AG10803 (cell line): Measurements from ENCODE around the gene ANTXRL.
"Not testable (repeated sequence)": the region's sequence is repeated elsewhere in the genome, so short reads cannot be mapped to it uniquely, and the experiment has no call there.

Source experiments
- DNase-seq: peaks from one replicate; pipeline ENCODE4 v3.0.0; 2010; ENCODE audit warnings: low read depth
- H3K4me3 ChIP-seq: 2 replicates; pipeline ENCODE4 v1.5.1; 2011; ENCODE audit warnings: mild to moderate bottlenecking, low read length, control low read depth
- TF ChIP-seq, protein P1 (sequence below): conservative IDR thresholded peaks from 2 replicates; pipeline ENCODE4 v1.5.1; 2011; ENCODE audit warnings: mild to moderate bottlenecking, low read length, control low read depth, inconsistent platforms

The ANTXRL gene

DNA sequence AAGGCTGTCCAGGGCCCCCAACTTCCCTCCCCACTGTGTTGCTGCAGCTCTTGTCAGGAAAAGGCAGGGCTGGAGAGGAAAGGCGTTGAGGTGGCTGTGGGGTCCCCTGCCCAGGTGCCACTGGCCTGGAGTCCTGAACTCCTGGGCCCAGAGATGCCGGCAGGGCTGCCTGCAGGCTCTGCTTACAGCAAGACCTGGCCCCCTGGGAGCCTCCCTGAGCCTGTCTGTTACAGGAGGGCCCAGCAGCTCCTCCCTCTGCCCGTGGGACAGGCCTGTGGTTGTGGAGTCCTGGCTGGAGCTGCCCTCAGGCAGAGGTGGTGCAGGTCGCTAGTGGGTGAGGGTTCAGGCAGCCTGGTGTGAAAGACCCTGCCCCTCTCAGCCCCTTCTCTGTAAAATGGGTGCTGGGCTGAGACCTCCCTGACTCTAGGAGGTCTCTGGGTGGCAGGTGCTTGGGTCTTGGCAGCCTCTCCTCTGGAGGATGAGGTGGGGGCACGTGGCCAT is 9.9 kb downstream of the ANTXRL start:
- TF ChIP-seq, protein P1, sequence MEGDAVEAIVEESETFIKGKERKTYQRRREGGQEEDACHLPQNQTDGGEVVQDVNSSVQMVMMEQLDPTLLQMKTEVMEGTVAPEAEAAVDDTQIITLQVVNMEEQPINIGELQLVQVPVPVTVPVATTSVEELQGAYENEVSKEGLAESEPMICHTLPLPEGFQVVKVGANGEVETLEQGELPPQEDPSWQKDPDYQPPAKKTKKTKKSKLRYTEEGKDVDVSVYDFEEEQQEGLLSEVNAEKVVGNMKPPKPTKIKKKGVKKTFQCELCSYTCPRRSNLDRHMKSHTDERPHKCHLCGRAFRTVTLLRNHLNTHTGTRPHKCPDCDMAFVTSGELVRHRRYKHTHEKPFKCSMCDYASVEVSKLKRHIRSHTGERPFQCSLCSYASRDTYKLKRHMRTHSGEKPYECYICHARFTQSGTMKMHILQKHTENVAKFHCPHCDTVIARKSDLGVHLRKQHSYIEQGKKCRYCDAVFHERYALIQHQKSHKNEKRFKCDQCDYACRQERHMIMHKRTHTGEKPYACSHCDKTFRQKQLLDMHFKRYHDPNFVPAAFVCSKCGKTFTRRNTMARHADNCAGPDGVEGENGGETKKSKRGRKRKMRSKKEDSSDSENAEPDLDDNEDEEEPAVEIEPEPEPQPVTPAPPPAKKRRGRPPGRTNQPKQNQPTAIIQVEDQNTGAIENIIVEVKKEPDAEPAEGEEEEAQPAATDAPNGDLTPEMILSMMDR: no peak
- H3K4me3 ChIP-seq: no peak overlapping the region
- no peak for DNase-seq

DNA sequence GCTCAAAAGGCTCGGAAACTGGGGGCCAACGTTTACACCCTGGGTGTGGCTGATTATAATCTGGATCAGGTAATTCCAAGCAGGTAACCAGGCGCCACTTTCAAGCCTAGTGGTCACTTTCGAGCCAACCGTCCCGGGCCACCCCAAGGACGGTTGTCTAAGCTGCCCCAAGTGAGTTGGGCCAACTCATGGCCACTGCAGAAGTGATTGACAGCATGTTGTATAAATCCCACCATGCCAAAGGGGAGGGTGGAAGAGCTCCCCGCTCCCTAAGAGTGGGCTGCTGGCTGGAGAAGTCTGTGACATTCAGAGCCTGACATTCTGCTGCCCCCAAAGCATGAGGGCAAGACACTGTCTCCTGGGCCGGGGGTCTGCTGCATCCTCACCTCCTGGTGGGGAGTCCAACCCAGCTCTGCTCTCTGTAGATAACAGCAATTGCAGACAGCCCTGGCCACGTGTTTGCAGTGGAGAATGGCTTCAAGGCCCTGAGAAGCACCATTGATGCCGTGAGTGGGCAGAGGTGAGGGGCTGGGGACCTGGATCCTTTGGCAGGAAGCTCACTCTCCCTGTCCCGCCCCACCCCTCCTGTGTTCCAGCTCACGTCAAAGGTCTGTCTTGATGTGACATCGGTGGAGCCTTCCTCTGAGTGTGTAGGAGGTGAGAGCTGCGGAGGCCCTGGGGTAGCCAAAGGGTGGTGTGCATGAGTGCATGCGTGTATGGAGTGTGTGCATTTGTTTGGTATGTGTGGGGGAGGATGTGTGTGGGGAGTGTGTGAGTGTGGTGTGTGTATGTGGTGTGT is 10.8 kb downstream of the ANTXRL start:
- TF ChIP-seq, protein P1: no peak
- DNase-seq: no peak
- no peak overlapping the region for H3K4me3 ChIP-seq

DNA sequence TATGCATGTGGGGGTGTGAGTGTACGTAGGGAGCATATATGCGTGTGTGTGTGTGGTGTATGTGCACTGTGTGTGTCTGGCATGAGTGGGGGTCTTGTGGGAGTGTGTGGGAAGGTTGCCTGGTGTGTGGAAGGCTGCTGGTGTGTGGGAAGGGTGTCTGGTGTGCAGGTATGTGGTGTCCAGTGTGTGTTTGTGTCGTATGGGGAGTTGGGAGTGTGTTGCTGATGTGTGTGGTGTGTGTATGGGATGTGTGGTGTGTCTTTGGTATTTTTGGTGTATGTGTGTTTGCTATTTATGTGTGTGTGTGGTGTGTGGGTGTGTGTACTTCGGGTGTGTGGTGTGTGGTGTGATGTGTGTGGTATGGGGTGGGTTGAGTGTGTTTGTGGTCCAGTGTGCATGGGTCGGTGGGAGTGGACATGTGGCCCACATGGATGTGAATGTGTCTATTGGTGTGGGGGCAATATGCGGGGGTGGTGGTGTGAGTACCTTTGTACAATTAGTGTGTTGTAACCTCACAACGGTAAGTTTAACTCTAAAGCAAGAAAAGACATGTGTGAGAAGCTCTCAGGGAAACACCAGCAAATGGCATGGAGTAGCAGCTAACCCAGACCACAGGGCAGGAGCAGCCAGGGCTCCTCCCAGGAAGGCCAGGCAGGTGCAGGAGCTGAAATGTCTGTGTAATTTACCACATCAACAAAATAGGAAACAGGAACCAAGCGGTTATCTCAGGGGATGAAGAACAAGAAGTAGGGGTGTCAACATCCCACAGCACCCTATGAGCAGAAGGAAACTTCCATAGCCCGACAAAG is 11.9 kb downstream of the ANTXRL start:
- no peak for DNase-seq
- H3K4me3 ChIP-seq: no peak overlapping the region
- TF ChIP-seq, protein P1: no peak

DNA sequence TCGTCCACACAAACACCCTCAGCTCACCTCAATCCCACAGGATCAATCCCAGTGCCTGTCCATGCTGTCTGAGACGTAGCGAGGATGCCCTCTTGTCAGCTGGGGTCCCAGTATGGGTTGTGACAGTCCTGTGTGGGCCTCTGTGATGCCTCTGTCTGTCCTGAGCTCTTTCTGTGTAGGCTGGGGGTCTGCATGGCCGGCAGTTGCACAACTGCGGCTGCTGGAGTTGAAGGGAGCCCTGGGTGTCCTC is 12.4 kb downstream of the ANTXRL start:
- TF ChIP-seq, protein P1: no peak
- no peak overlapping the region for H3K4me3 ChIP-seq

DNA sequence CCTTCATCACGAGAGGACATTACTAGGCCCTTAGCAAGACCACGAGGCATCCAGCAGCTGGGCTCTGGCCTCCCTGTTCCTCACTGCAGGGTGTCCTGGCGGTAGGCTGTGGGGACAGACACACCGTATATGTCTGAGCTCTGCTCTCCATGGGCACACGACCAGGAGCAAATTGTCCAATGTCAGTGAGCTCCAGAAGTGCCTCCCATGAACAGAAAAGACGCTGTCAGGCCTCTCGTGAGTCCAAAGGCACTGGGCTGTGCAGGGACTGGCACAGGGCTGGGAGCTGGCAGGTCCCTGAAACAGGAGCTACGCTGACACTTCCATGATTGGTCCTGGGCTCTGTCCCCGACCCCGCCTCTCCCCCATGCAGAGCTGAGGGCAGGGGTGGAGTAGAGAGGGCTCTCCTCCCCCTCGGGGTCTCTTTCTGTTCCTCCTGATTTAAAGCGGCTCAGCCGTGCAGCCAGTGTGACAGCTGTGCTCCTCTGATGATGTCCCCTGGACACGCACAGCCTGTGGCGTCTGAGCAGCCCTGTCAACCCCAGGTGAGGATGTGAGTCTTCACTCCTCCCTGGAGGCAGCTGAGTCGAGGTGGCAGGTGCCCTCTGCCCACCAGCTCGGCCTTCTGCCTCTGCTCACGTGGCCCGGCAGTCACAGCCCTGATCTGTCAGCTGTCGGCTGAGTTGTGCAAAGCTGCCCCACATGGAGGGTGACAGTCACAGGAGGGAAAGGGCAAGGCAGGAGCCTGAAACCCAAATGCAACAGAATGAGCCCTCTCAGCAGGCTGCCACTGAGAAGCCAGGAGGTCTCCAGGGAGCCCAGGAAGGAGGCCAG is 13.0 kb downstream of the ANTXRL start:
- DNase-seq: no peak
- TF ChIP-seq, protein P1: no peak

More for the DNA sequence above, 12.4 kb downstream of the ANTXRL start:
- no peak for DNase-seq

DNA sequence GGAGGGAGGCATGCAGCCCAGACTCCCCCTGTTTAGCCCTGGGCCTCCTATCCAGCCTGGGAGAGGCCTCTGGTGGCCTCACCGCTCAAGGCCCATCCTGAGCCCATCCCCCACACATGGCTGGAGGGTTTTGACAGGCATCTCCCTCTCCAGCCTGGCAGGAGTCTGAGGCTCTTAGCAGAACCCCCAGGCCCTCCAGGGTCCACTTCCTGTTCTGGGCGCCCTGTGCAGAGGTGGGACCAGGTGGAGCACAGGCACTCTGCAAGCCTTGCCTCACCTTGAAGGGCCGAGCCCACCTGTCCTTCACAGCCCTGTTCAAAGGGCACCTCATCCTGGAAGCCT is 13.5 kb downstream of the ANTXRL start:
- not testable (repeated sequence) for H3K4me3 ChIP-seq, DNase-seq

More for the DNA sequence above, 13.0 kb downstream of the ANTXRL start:
- no peak overlapping the region for H3K4me3 ChIP-seq

DNA sequence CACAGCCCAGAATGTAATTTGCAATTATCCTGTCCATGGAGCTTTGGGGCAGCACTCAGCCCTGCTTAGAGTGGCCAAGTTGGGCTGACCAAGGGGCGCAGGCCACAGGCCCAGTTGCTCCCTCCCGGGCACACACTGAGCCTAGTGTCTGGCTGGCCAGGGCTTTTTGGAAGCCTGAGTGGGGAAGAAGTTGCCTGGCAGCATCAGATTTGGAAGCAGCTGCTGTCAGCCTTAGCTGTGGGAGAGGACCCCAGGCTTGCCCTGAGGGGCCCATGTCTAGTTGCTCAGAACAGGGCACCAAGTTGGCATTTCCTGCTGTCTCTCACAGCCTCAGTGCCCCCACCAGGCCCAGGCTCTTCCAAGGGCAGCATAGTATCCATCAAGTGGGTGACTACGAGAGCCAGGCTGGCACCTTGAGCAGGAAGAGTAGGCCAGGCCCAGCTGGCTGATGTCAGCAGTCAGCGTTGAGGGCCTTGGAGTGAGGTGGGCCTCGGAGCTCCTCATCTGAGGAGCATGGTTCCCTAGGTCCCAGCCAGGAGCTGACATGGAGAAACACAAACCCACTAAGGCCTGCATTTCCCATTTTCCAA is 14.4 kb downstream of the ANTXRL start:
- TF ChIP-seq, protein P1: no peak
- no peak for DNase-seq
- H3K4me3 ChIP-seq: no peak overlapping the region
